Activated CD4-positive, alpha-beta memory T cell treated with anti-CD3 and anti-CD28 coated beads for 36 hours (primary cell): ENCODE data around the gene SEMA7A. TPM values are rescaled to one million over a fixed set of nuclear protein-coding genes. Genes with fewer than 3 reads are reported as not detected.

ENCODE experiments used
- CTCF ChIA-PET: fragments of 350-600 bp; sonication (Branson Sonifier 250); formaldehyde crosslinking; loops from one replicate; lab custom pipeline; 2021; ENCODE audit warnings: antibody characterized with exemption, inconsistent platforms; lab: Charles Lee
- POLR2A ChIA-PET: fragments of 350-600 bp; sonication (Branson Sonifier 250); formaldehyde crosslinking; loops from one replicate; lab custom pipeline; 2021; ENCODE audit warnings: antibody characterized with exemption; lab: Charles Lee
- DNase-seq: peaks from one replicate; pipeline ENCODE4 v3.0.0-alpha.2; 2020
- H3K27ac Mint-ChIP-seq: one replicate; pipeline ENCODE4 v1.8.0; 2021; ENCODE audit warnings: mixed read lengths
- H3K27me3 Mint-ChIP-seq: one replicate; pipeline ENCODE4 v1.8.0; 2021; ENCODE audit warnings: mixed read lengths
- H3K36me3 Mint-ChIP-seq: one replicate; pipeline ENCODE4 v1.8.0; 2021; ENCODE audit warnings: mixed read lengths
- H3K4me1 Mint-ChIP-seq: one replicate; pipeline ENCODE4 v1.8.0; 2021; ENCODE audit warnings: low read depth, mixed read lengths
- H3K4me3 Mint-ChIP-seq: one replicate; pipeline ENCODE4 v1.8.0; 2021; ENCODE audit warnings: mild to moderate bottlenecking, mixed read lengths
- H3K9me3 Mint-ChIP-seq: one replicate; pipeline ENCODE4 v1.8.0; 2021; ENCODE audit warnings: mixed read lengths
- intact Hi-C: fragments of 100-400 bp; cut with micrococcal nuclease; formaldehyde crosslinking; loops from one replicate; pipeline ENCODE4 v1.15.1; 2023
- total RNA-seq, 2 experiments: library from RNA; stranded (reverse); gene quantifications; one replicate each; pipeline ENCODE4 v1.2.3, GENCODE V29; 2021

SEMA7A gene
- total RNA-seq, 2 experiments from 2014 or later, result 65.9 to 68.4 TPM

DNA sequence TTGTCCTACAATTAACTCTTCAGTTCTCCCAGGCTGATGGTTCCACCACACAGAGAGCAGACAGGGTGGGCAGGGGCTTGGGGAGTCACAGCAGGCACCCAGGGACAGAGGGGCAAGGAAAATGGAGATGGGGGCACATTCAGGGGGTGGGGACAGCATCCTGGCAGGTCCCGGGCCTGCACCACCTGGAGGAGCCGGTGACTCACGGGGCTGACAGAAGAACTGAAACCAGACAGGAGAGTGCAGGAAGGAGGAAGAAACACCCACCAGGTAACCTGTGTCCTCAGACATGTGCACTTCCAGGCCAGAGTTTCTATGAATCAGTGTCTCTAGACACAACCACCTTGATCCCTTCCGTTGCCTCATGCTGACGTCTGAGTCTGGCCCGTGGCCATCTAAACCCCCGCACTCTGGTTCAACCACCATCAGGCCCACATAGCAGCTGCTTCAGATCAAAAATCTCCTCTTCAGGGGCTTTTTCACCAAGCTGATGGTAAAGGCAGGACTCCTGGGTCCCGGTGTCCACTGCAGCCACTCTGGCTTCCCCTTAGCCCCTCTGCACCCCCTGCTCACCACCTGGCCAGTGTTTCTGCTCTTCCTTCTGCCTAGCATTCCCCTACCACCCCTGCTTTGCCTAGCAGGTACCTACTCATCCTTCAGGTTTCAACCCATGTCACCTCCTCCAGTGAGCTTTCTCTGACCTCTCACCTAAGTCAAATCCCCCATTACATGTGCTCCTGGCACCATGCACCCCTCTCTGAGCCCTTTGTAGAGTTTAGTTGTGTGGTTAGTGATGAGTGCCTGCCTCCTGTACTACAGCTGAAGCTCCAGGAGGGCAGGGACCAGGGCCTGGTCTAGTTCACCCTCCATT lies 49.8 kb downstream of the SEMA7A start:
- ChIA-PET POLR2A (interaction anchor here (1.0 to 4.7 kb wide), 6 partner anchors 9 to 156 kb away, joined by 3 to 85 read pairs (median 10); partner anchors contain the start of gene SEMA7A), CTCF (interaction anchor here (0.6 to 17.3 kb wide), 11 partner anchors 9 to 573 kb away, joined by 3 to 652 read pairs (median 11); partner anchors contain the start of genes SEMA7A and UBL7)
- intact Hi-C loops, result loop anchor here (1.0 to 5.0 kb wide), 4 partner anchors 12 to 403 kb away; partner anchors contain the start of gene UBL7
- Mint-ChIP-seq H3K4me1 (peaks cover 67% of the 10 kb centered on the region), H3K27me3 (no peaks in the 10 kb centered on the region), H3K9me3 (no peaks in the 10 kb centered on the region), H3K36me3 (no peaks in the 10 kb centered on the region), H3K4me3 (peak overlapping the region; percentile 43), H3K27ac (peak overlapping the region; percentile 94)
- DNase-seq, result peak; percentile 90

GRCh38 chr15:74383286-74383685 lies 50.5 kb downstream of the SEMA7A start:
- peak overlapping the region; percentile 43 for H3K4me3 Mint-ChIP-seq
- no peaks in the 10 kb centered on the region for H3K36me3 Mint-ChIP-seq
- no peak for DNase-seq
- H3K4me1 Mint-ChIP-seq, result peaks cover 74% of the 10 kb centered on the region
- ChIA-PET POLR2A (interaction anchor here (1.3 to 4.7 kb wide), 3 partner anchors 18 to 51 kb away, joined by 3 to 85 read pairs (median 16); partner anchors contain the start of gene SEMA7A), CTCF (interaction anchor here (0.6 to 17.3 kb wide), 11 partner anchors 8 to 169 kb away, joined by 3 to 652 read pairs (median 20); partner anchors contain the start of genes SEMA7A and UBL7)
- H3K27me3 Mint-ChIP-seq, result no peaks in the 10 kb centered on the region
- H3K27ac Mint-ChIP-seq, result peak overlapping the region; percentile 94
- no peaks in the 10 kb centered on the region for H3K9me3 Mint-ChIP-seq
- intact Hi-C loops, result loop anchor here (2.0 to 5.0 kb wide), 2 partner anchors 78 to 404 kb away; partner anchors contain the start of gene UBL7

GRCh38 chr15:74382004-74382816 lies 51.5 kb downstream of the SEMA7A start:
- H3K4me3 Mint-ChIP-seq, result no peak overlapping the region
- CTCF ChIA-PET, result interaction anchor here (0.6 to 17.3 kb wide), 26 partner anchors 7 to 250 kb away, joined by 3 to 652 read pairs (median 6); partner anchors contain the start of genes CYP11A1, SEMA7A and UBL7

GRCh38 chr15:74381481-74381880 lies 52.3 kb downstream of the SEMA7A start:
- ChIA-PET CTCF (interaction anchor here (0.6 to 17.3 kb wide), 10 partner anchors 11 to 112 kb away, joined by 3 to 652 read pairs (median 14); partner anchors contain the start of genes CYP11A1, SEMA7A and UBL7), POLR2A (interaction anchor here (4.7 kb wide), 1 partner anchor 20 kb away, joined by 85 read pairs; no protein-coding TSS in a partner anchor)
- peak overlapping the region; percentile 94 for H3K27ac Mint-ChIP-seq
- H3K4me3 Mint-ChIP-seq, result no peak overlapping the region
- no peaks in the 10 kb centered on the region for H3K36me3 Mint-ChIP-seq
- H3K27me3 Mint-ChIP-seq, result no peaks in the 10 kb centered on the region
- peaks cover 78% of the 10 kb centered on the region for H3K4me1 Mint-ChIP-seq
- intact Hi-C loops, result loop anchor here (5.0 kb wide), 1 partner anchor 406 kb away; no protein-coding TSS in a partner anchor
- no peaks in the 10 kb centered on the region for H3K9me3 Mint-ChIP-seq
- DNase-seq, result peak; percentile 8

More at GRCh38 chr15:74382004-74382816, 51.5 kb downstream of the SEMA7A start:
- Mint-ChIP-seq H3K4me1 (peaks cover 79% of the 10 kb centered on the region), H3K27me3 (no peaks in the 10 kb centered on the region), H3K27ac (peak overlapping the region; percentile 94), H3K9me3 (no peaks in the 10 kb centered on the region), H3K36me3 (no peaks in the 10 kb centered on the region)
- peak; percentile 86 for DNase-seq
- intact Hi-C loops, result loop anchor here (1.0 to 5.0 kb wide), 3 partner anchors 56 to 405 kb away; partner anchors contain the start of gene UBL7
- POLR2A ChIA-PET, result interaction anchor here (1.0 to 4.7 kb wide), 4 partner anchors 15 to 79 kb away, joined by 3 to 85 read pairs (median 4); partner anchors contain the start of genes SEMA7A and UBL7

- no peaks in the 10 kb centered on the region for H3K9me3 Mint-ChIP-seq
- CTCF ChIA-PET, result interaction anchor here (0.6 to 17.3 kb wide), 10 partner anchors 12 to 112 kb away, joined by 3 to 652 read pairs (median 14); partner anchors contain the start of genes CYP11A1, SEMA7A and UBL7
- intact Hi-C loops, result loop anchor here (5.0 kb wide), 1 partner anchor 406 kb away; no protein-coding TSS in a partner anchor
- POLR2A ChIA-PET, result no interaction called here
- no peaks in the 10 kb centered on the region for H3K27me3 Mint-ChIP-seq
- no peak overlapping the region for H3K4me3 Mint-ChIP-seq
- no peaks in the 10 kb centered on the region for H3K36me3 Mint-ChIP-seq
- DNase-seq, result no peak
- peaks cover 75% of the 10 kb centered on the region for H3K4me1 Mint-ChIP-seq
- no peak overlapping the region for H3K27ac Mint-ChIP-seq
Observed at GRCh38 chr15:74381190-74381453, 52.6 kb downstream of the SEMA7A start.

DNA sequence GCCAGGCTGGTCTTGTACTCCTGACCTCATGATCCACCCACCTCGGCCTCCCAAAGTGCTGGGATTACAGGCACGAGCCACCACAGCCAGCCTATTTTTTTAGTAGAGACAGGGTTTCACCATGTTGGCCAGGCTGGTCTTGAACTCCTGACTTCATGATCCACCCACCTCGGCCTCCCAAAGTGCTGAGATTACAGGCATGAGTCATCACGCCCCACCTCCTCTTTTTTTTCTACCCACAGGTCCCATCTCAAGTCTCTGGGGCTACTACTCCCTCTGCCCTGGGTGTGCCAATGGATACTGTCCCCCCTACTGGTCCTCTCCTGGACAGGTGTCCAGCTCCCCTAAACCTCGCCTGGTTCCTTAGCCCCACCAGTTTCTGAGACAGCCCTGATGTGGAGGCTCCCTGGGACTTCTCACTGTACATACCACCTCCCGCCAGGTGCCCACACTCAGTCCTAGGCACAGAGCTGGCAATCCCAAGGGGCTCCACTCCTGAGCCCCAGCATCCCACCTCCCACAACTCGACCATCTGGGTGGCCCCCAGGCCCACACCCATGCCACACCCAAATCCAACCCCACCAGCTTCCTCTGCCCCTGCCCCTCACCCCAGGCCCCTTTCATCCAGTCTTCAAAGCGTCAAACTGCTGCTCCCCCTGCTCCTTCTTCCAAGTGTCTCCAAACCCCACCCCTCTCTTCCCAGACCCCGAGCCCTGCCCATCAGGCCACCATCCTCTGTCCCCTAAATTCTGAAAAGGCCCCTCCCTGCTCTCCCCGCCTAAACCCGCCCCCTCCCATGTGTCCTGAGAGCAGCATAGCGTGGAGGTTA lies 53.2 kb downstream of the SEMA7A start:
- peaks cover 70% of the 10 kb centered on the region for H3K4me1 Mint-ChIP-seq
- DNase-seq, result peak; percentile 35
- no peaks in the 10 kb centered on the region for H3K9me3 Mint-ChIP-seq
- no peak overlapping the region for H3K27ac Mint-ChIP-seq
- intact Hi-C loops, result loop anchor here (5.0 kb wide), 1 partner anchor 407 kb away; no protein-coding TSS in a partner anchor
- no peak overlapping the region for H3K4me3 Mint-ChIP-seq
- CTCF ChIA-PET, result interaction anchor here (0.6 to 17.3 kb wide), 5 partner anchors 21 to 109 kb away, joined by 3 to 652 read pairs (median 20); partner anchors contain the start of gene SEMA7A
- H3K36me3 Mint-ChIP-seq, result no peaks in the 10 kb centered on the region
- POLR2A ChIA-PET, result no interaction called here
- H3K27me3 Mint-ChIP-seq, result no peaks in the 10 kb centered on the region

- Mint-ChIP-seq H3K4me3 (no peak overlapping the region), H3K4me1 (peaks cover 65% of the 10 kb centered on the region), H3K27ac (peak overlapping the region; percentile 76), H3K9me3 (no peaks in the 10 kb centered on the region), H3K36me3 (no peaks in the 10 kb centered on the region), H3K27me3 (no peaks in the 10 kb centered on the region)
- intact Hi-C loops, result no loop called here
- DNase-seq, result peak; percentile 84
- ChIA-PET CTCF (interaction anchor here (0.9 to 17.3 kb wide), 11 partner anchors 24 to 347 kb away, joined by 3 to 652 read pairs (median 4); partner anchors contain the start of genes CYP1A1, SEMA7A and UBL7), POLR2A (interaction anchor here (0.9 to 1.3 kb wide), 5 partner anchors 22 to 63 kb away, joined by 3 to 9 read pairs (median 3); no protein-coding TSS in a partner anchor)
Observed at GRCh38 chr15:74378848-74379247, 54.9 kb downstream of the SEMA7A start.

- CTCF ChIA-PET, result interaction anchor here (0.6 to 17.3 kb wide), 10 partner anchors 22 to 348 kb away, joined by 3 to 652 read pairs (median 4); partner anchors contain the start of genes CYP1A1, SEMA7A and UBL7
- intact Hi-C loops, result no loop called here
- H3K27ac Mint-ChIP-seq, result peak overlapping the region; percentile 76
Observed at GRCh38 chr15:74377831-74378766, 55.7 kb downstream of the SEMA7A start.

DNA sequence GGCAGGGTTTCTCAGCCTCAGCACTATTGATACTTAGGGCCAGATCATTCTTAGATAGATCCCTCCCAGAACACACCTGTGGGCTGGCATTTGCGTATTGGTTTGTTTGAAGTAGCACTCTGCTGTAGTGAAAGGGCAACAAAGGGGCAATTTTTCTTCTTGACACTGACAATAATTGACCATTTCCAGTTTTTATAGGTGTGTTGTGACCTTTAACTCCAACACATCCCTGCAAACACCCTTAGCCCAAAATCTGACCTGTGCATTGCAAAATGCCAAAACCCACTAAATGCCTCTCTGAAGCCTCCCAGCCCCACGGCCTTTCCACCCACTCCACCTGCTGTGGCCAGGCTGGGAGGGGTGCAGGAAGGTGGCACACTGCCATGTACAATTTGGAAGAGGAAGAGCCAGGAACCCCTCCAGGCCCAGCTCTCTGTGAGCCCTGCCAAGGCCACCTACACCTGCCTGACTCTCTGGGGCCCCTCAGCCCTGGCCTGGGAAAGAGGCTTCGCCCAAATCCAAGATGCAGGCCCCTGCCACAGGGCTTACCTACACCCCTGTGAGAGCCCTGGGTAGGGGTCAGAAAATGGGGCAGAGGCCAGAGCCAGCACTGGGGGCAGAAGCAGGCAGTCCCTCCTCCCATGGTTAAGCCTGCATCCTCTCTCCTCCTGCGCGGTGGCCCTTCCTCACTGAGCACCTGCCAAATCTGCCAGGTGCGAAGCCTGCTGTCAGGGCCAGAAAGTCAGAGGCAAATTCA lies 56.8 kb downstream of the SEMA7A start:
- Mint-ChIP-seq H3K4me1 (peaks cover 46% of the 10 kb centered on the region), H3K9me3 (no peaks in the 10 kb centered on the region), H3K4me3 (no peak overlapping the region), H3K27ac (no peak overlapping the region), H3K27me3 (no peaks in the 10 kb centered on the region), H3K36me3 (no peaks in the 10 kb centered on the region)
- ChIA-PET POLR2A (interaction anchor here (0.6 kb wide), 1 partner anchor 65 kb away, joined by 3 read pairs; no protein-coding TSS in a partner anchor), CTCF (interaction anchor here (0.6 to 17.3 kb wide), 9 partner anchors 7 to 393 kb away, joined by 3 to 652 read pairs (median 12); partner anchors contain the start of genes SEMA7A and UBL7)
- no peak for DNase-seq
- intact Hi-C loops, result no loop called here

More at GRCh38 chr15:74377831-74378766, 55.7 kb downstream of the SEMA7A start:
- DNase-seq, result no peak
- H3K4me3 Mint-ChIP-seq, result no peak overlapping the region
- H3K9me3 Mint-ChIP-seq, result no peaks in the 10 kb centered on the region
- POLR2A ChIA-PET, result interaction anchor here (0.6 to 1.3 kb wide), 4 partner anchors 57 to 405 kb away, joined by 3 to 9 read pairs (median 4); no protein-coding TSS in a partner anchor
- H3K36me3 Mint-ChIP-seq, result no peaks in the 10 kb centered on the region
- peaks cover 57% of the 10 kb centered on the region for H3K4me1 Mint-ChIP-seq
- H3K27me3 Mint-ChIP-seq, result no peaks in the 10 kb centered on the region
